ENCODE data around the gene PAX2.

Gene PAX2

DNA sequence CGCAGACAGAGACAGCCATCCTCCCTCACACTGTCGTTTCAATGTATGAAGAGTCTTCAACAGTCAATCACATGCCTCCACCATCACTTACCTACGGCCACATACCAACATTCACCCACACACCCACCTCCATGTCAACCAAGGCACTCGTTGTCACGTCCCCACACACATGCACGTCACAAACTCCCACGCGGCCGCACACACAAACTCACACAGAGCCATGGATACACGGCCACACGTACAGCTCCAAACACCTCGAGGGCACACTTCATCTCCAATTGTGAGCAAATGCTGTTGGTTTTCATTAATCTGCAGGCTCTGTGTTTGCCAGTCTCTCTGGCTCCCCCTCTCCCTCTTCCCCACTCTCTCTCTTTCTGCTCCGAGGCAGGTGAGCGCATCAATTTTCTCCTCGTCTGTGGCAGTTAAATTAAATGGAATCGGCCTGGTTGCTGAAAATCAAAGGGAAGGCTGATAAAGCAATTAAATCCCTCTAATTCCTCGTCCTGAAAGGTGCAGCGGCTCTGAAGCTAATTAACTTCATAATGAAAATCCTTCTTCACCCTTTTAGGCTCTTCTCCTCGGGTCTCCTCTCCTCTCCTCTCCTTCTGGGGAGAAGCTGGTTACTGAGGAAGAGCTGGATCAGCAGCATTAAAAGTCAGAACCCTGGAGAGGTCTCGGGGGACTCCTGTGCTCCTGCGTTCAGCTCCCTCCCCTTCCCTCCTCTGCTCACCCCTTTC, 113.5 kb downstream of the PAX2 start:
- DNase-seq (ENCODE audit: low read depth): no peak

DNA sequence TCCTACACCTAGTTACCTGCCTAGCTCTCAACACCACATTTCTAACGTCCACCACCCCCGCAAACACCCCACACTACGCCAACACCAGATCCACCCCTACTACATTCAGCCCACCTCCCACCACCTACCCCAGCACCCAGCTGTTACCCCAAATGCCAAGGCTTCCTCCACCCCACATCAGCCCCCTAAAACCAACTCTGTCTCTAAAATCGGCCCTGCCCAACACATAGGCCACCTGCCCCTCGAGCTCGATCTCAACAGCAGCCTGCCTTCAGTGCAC, 114.0 kb downstream of the PAX2 start:
- no peak for DNase-seq (ENCODE audit: low read depth)

DNA sequence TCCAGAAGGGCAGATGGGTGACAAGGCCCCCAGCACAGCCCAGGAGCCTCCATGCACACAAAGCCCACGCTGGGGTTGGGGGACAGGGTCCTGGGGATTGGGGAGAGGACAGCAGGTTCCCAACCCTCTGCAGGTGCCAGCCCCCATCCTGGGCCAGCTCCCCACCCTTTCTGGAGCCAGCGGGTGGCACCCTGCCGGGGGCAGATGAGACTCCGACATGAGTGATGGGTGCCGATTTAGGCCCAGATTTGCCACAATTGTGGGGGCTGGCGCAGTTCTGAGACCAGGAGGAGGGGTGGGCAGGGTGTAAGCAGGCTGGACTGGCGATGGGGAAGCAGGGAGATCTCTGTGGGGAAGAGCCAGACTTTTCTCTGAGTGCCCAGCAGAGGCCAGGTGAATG, 118.1 kb downstream of the PAX2 start:
- DNase-seq (ENCODE audit: low read depth): no peak

DNA sequence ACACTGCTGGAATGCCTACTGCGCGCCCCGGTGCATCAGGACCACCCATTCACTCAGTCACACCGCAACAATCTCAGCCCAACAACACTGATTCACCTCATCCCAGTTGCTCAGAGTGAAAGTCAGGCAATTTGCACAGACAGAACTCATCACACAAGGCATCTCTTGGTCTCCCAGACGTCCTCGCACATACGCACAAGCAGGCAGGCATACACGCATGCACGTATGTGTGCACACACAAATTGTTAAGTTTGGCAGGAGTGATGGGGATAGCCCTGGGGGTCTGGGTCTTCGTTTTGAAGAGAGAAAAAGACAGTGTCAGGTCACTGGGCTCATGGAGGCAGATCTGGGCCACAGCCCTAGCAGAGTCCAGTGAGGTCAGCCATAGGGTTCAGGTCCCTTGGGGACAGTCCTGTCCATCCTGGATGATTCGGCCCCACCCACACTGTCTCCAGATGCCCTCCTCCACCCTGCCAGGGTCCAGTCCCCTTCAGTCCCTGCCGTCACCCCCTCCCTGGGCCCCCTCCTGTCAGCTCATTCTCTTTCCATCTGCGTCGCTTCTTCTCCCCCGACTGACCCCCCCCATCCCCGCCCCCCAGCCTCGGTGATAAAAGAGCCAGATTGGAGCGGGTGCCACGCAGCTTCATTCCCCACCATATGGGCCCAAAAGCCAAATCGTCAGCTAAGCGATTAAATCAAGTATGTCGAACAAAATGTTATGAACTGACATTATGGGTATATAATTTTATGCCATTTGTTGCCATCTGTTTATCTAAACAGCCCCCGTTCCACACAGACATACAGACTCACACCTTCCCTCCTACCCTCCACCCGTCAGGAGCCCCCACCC, 118.9 kb downstream of the PAX2 start:
- no peak for DNase-seq (ENCODE audit: low read depth)

DNA sequence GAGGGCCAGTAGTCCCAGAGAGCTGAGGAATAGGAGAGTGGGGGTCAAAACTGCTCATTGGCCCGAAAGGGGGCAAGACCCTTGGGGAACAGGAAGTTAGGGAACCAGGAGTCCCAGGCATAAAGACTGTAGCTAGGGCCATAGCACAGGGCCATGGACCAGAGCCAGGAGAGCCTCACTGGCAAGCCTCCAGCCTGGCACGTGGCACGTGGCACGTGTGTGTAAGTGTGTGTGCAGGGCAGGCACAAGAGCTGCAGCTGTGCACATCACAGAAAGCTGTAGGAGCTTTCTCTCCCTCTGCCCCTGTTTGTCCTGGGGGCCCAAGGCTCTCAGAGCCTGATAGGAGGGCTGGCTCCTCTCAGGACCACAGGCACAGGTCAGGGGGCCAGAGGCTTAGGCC, 119.6 kb downstream of the PAX2 start:
- no peak for DNase-seq (ENCODE audit: low read depth)

DNA sequence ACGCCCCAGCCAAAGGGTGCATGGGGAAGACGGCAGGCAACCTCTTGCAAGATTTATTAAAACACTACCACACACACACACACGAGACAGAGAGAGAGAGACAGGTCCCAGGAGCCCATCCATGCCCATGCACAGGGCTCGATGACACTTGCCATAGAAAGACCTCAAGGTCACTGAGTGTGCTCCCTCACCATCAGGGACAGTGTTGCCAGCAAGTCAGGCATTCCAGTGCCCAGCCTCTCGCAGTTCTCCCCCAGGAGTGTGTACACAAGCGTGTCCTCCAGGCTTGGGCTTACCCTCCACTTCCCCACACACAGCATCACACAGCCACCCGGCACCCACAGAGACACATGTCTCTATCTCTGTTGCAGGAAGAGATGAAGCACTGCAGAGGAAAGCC, 120.6 kb downstream of the PAX2 start:
- DNase-seq (ENCODE audit: low read depth): no peak

DNA sequence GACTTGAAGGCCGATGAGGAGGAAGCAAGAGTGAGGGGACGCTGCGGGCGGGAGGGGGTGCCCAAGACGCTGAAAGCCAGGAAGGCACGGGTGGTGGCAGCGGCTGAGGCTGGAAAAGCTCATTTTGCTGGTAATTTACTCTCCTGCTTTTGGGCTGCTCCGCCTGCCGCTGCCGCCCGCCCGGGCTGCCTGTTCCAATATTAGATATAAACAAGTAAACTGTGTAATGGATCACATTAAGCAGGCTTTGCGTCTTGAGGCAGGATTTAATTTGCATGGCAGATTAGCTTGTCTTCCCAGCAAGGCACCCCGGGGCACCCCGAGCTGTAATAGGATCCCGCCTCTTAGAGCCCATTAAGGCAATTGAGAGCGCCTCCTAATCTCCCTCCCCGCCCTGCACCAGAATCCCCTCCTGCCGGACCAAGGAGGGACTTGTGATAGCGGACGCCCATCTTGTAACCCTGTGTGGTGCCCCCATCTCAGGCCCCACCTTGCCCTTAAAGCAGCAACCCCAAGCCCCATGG, 121.3 kb downstream of the PAX2 start:
- no peak for DNase-seq (ENCODE audit: low read depth)

DNA sequence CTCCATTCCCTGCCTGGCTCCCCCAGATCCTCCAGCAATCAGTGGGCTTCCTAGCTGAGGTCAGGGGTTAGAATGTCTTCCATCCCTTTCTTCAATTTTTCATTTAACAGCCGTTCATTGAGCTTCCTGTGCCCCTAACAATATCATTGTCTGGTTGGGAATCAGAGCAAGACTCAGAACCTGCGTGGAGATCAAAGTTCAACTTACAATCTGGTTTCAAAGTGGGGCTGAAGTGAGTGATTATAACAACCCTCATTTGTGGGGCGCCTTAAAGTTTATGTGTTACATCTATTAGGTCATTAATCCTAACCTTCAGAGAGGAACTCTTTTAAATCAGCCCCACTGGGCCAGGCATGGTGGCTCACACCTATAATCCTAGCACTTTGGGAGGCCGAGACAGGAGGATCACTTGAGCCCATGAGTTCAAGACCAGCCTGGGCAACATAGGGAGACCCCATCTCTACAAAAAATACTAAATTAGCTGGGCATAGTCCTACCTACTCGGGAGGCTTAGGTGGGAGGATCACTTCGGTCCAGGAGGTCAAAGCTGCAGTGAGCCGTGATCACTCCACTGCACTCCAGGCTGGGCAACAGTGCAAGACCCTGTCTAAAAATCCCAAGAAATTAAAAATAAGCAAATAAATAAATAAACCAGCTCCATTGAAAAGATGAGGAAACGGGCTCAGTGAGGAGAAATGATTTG, 122.0 kb downstream of the PAX2 start:
- DNase-seq (ENCODE audit: low read depth): no peak

DNA sequence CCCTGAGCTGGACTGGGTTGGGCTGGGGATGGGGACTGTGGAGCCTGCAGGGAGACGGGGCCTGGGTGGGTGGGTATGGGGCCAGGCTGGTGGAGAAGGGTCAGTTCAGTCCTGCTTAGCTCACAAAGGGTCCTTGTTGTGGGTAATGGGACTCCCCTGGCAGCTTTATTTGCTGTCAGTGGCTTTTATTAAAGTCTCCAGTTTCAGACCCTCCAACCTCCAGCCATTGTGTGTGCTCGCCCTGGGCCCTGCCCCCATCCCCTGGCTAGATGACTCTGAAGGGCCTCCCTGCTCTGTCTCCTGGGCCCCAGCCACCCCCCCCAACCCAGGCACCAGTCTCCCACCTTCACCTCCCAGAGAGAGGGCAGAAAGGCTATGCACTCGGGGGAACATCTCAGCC, 123.0 kb downstream of the PAX2 start:
- no peak for DNase-seq (ENCODE audit: low read depth)

DNA sequence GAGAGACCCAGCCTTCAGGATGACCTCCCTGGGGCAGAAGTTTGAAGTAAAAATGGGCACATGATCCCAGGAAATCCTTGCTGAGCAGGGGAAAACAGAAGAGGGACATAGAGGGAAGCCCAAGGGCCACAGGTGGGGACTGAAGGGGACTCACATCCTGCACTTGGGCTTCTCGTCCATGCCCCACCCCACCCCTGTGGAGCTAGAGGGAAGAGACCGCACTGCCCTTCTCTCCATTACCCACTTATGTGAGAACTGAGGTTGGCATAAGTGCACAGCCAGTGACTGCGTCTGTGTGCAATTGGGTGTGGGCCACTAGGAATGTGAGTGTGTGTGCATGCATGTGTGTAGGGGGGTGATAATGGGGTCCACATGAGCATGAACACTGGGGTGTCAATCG, 124.0 kb downstream of the PAX2 start:
- DNase-seq (ENCODE audit: low read depth): no peak

DNA sequence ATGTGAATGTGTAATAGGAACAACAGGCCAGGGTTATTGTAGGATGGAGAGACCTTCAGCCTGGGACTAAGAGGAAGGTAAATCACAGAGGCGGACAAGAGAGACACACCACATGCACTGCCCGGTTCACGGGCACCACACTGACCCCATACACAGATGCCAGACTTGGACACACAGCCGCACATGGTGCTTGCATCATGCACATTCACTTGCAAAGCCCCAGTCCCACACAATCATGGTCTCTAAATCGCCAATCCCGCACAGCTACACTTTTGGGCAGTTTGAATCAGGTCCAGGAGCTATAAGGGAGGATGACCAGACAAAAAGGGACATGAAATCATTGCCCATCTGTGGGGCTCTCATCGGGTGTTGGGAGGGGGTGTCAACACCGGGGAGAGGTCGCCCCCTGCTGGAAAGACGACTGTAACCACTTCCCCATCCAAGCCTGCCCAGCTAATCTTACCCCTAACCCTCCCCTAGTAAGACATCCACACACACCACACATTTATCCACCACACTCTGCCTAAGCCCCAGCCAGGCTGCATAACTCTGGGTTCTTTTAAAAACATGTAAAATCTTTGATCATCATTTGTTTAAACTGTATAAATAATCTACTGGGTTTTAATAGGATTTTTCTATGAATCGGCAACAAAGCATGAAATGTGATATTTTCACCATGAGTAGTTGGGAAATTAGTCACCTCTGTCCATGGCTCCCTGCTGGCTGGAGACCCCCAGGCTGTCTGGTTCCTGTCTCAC, 126.8 kb downstream of the PAX2 start:
- no peak for DNase-seq (ENCODE audit: low read depth)

DNA sequence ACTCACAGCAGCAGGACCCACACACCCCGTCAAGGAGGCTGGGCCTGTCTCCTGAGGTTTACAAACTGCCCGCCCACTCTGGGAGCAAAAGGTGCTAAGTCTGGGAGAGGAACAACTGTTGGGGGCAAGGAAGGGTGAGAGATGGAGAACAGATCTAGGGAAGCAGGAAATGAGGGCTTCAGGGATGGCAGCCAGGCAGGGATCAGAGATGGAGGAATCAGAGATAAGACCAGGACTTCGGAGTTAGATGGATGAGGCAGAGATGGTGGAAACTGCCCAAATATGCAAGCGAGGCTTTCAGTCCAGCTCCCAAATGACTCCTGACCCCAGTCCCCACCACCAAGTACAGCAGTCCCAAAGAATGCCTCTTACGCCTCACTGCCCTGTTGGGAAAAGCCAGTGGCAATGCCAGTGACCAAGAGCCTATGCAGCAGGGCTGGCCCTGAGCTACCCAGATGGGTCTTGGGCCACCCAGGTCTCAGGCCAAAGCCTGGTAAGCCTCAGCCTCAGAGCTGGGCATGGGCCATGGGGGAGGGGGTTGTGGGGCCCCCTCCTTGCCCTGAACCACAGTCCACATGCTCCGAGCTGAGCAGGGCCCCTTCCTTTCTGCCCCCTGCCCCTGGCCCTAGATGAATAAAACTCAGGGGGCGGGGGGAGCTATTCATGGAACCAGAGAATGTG, 127.9 kb downstream of the PAX2 start:
- no peak for DNase-seq (ENCODE audit: low read depth)

DNA sequence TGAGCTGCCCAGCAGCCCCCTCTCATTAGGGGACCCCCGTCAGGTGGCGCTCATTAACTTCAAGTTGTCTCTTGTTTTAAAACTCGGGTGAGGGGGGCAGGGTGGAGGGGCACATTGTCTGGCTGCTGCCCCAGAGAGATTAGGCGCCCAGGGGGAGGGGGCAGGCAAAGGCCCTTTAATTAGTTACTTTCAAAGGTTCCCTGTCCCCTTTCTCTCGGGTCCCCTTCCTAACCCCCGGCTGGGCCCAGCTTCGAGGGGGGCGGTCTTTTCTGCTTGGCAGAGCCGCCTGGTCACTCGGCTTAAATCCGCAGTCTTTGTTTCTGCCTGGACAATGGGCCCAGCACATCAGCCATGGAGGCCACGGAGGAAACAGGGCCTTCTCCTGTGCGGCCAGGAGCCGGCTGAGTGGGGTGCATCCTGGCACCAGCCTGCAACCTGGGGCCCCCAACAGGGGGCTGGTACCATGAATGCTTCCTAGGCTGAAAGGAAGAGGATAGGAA, 128.5 kb downstream of the PAX2 start:
- no peak for DNase-seq (ENCODE audit: low read depth)

DNA sequence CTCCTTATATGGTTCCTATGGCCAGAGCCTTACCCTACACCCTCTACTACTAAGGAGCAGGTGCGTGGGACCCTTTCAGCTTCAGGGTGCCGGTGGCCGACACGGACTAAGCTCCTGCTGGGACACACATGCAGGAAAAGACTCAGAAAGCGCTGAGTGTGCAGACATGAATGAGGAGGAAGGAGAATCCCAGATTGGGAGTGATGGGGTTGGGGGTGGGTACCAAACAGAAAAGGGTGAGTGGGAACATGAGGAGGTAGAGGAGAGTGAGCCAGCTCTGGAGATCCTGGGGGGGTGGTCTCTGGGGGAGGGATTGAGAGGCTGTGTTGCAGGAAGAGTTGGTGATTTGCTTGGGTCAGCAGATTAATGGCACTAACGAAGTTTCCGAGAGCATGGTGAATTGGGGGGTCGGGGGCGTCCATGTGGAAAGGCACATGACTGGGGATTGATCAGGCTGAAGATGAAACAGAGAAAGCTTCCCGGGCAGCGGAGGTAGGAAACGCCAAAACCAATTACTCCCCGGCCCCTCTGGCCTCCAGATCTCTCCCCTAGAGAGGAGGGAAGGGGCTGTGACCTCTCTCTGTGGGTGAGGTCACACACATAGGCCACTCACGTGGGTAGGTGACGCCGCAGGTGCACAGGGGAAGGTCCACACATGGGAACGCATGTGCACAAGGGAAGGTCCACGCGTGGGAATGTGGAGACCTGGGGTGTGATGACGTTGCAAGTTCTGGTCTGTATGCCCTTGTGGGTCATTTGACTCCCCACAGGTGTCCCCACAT, 129.5 kb downstream of the PAX2 start:
- no peak for DNase-seq (ENCODE audit: low read depth)

DNA sequence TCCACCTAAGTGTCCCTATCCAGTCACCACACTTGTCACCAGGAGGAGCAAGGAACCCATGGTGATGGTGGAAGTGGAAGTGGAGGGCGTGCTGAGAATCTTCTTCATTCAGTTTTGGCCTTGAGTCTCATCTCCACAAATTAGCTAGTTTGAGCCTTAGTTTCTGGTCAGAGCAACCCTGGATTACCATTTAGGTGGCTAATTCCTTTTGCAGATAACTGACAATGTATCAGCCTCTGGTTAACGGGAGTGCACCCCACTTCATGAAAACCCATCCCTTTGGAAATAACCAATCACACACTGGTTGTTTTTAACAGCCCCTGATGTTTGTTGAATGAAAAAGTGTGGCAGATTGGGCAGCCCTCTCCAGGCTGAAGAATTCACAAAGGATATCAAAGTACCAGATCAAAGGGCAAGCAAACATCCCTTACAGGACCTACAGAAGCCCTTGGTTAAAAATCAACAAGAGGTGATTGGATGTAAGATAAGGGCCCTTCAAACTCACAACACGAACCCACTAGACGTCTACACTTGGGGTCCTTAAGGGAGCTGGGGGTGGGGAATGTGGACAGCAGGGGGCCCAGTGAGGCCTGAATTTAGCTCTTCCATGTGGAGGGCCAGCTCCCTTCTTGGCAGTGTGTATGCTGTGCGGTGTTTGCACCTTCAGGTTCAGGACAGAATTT, 130.2 kb downstream of the PAX2 start:
- no peak for DNase-seq (ENCODE audit: low read depth)

DNA sequence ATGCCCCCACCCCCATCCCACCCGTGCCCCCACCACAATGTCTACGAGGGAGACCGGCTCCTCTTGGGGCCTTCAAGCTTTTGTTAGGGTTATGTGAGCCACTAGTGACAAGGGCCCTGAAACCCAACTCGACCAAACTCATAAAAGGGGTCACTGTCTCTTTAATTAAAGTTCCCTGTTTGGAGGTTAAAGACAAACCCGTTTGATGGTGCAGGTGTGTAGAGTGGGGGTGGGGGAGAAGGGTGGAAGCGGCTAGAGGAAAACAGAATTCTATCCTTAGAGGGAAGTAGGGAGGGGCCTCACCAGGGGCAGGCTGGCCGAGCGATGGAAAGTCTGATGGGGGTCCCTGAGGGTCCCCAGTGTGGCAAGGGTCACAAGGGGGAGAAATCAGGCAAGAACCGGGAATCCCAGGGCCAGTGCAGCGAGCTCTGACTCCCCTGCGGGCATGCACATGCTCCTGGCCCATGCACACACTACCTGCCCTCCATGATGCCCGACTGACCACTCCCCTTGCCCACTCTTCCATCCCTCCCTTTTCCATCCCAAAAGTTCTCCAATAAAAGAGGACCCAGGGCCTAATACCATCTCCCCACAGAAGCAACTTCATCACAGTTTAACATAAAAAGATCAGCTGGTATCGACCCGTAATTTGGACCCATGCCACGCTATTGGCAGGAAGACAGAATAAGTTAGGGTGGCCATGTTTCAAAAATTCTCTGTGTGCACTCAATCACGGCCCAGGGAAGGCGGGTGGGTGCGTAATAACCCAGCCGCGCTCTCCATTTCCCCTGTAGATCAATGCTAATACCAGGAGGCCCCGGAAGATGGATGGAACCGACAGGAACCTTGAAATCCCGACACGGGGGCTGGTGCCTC, 131.4 kb downstream of the PAX2 start:
- DNase-seq (ENCODE audit: low read depth): no peak

DNA sequence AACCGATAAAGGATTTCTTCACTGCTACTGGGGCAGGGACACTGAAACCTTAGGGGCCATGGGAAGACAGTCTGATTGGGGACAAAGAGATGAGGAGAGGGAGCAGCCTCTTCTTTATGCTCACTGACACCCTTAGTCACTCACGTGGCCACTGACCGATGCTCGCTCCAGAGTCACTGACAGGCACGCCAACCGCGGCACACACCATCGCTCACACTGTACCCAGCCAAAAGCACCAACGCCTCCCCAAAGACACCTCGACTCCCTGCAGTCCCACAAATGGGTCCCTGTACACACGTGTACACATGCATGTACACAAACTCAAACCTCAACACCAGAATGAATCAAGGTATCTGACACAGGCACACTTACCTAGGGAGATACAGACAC, 132.1 kb downstream of the PAX2 start:
- DNase-seq (ENCODE audit: low read depth): no peak

DNA sequence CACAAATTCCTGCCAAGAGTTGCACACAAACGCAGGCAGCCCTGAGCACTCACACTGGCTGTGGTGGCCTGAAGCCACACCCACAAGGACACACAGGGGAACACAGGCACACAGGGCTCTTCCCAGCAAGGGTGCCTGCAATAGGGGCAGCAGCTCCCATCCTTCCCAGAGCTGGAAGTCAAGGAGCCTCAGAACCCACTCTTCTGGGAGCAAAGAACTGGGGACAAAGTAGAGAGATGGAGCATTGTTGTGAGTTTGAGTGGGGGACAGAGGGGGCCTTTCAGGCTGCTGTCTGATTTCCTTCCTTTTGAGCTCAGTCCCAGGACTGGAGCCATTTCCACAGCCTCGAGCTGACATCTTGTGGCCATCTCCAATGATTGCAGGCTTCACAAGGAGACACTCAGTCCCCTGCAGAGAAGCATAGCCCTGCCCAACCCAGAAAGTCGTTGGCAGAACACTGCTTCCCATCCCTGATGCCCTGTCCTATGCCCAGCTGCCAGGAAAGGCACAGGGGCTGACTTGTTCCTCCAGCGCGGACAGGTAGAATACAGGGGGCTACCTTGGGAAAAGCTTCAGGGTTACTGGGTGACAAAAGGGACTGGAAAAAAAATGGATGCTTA, 133.0 kb downstream of the PAX2 start:
- peak; percentile 35 for DNase-seq (ENCODE audit: low read depth)

Measured in HS-5 (cell line).